Measurements from ENCODE around the gene LCP2. TPM values are rescaled to one million over a fixed set of nuclear protein-coding genes. Genes with fewer than 3 reads are reported as not detected.

Gene LCP2
- total RNA-seq, 1 experiment from 2014 or later, result 0.61 TPM

DNA sequence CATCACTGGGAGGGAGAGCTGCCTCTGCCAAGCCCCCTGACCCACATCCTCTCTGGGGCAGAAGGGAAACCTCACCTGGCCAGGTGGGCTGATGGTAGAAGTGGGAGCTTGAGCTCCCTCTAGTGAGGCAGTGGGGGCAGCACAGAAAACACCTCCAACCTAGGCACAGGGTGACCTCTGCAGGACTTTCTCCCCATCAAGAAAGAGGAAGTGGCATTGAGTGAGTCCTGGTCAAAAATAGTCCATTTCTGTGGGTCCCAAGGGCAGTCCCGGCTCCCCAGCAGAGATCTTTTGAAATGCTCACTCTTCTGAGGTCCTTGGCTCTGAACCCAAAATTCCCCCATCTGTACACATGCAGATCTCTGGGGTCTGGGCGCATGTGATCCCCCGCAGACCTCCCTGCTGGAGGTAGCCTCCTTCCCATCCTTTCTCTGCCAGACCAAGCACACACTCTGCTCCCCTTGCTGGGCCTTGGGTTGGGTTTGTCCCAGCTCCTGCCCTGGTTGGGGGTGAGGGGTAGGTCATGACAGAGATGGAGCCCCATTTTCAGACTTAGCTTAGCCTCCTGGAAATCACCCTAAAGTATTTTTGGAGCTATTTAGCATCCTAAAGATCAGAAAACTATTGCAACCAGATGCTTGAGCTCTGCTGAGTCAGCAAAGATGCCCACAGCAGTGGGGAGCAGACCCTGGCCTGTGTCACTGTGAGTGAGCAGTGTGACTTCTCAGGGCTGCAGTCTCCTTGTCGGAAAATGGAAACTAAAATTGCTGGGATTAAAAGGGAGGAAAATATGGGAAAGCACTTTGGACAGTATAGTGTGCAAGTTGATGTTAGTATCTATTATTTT is 41.6 kb upstream of the LCP2 start:
- peak; percentile 13 for DNase-seq (ENCODE audit: low read depth, low spot score)
- Histone ChIP-seq H3K9ac (ENCODE audit: low read length) (no peak overlapping the region), H3K9me3 (ENCODE audit: control insufficient read depth in 1 of 2, insufficient read depth in 1 of 2, low read depth in 1 of 2, low read length in 2 of 2) (no peaks in the 10 kb centered on the region), H3K9me2 (ENCODE audit: insufficient read depth) (no peaks in the 10 kb centered on the region), H3K79me2 (ENCODE audit: insufficient read depth, low read length) (no peaks in the 10 kb centered on the region), H3K4me2 (ENCODE audit: low read length) (no peak overlapping the region), H3K36me3 (ENCODE audit: control insufficient read depth in 1 of 2, insufficient read depth in 2 of 2, low read length in 2 of 2) (no peaks in the 10 kb centered on the region), H4K20me1 (ENCODE audit: insufficient read depth) (no peaks in the 10 kb centered on the region), H3K27me3 (ENCODE audit: insufficient read depth, low read length) (peaks cover 38% of the 10 kb centered on the region), H3K4me3 (replicated peaks in 1 of 2; ENCODE audit: low read depth in 1 of 2, low read length in 2 of 2) (no peak overlapping the region), H3K4me1 (ENCODE audit: control insufficient read depth in 1 of 2, insufficient read depth in 2 of 2, low read length in 2 of 2) (no peaks in the 10 kb centered on the region), H2AFZ (ENCODE audit: low read depth, low read length, poor library complexity, severe bottlenecking) (no peak overlapping the region), H3K27ac (ENCODE audit: low read depth, low read length) (no peak overlapping the region)
- ChIA-PET POLR2A (no interaction called here), RAD21 (ENCODE audit: low non-redundant PET in 1 of 2, low total read pairs in 2 of 2, uncharacterized antibody in 2 of 2, unreplicated experiment in 2 of 2) (interaction anchor here (0.6 to 0.8 kb wide), 2 partner anchors 72 to 73 kb away, joined by 3 read pairs; no protein-coding TSS in a partner anchor), CTCF (interaction anchor here (0.7 to 2.4 kb wide), 10 partner anchors 9 to 155 kb away, joined by 3 to 30 read pairs (median 4); no protein-coding TSS in a partner anchor)
- TF ChIP-seq SP1 (IDR thresholded peaks at IDR 0.05; ENCODE audit: low read depth) (no peak), RAD21 (IDR thresholded peaks at IDR 0.05; ENCODE audit: low read depth) (peak; percentile 88), SRF (IDR thresholded peaks at IDR 0.05; ENCODE audit: low read depth) (no peak), YY1 (IDR thresholded peaks at IDR 0.05; ENCODE audit: extremely low read depth, insufficient replicate concordance, low read depth, low read length) (no peak)
- TF ChIP-seq, protein P1, sequence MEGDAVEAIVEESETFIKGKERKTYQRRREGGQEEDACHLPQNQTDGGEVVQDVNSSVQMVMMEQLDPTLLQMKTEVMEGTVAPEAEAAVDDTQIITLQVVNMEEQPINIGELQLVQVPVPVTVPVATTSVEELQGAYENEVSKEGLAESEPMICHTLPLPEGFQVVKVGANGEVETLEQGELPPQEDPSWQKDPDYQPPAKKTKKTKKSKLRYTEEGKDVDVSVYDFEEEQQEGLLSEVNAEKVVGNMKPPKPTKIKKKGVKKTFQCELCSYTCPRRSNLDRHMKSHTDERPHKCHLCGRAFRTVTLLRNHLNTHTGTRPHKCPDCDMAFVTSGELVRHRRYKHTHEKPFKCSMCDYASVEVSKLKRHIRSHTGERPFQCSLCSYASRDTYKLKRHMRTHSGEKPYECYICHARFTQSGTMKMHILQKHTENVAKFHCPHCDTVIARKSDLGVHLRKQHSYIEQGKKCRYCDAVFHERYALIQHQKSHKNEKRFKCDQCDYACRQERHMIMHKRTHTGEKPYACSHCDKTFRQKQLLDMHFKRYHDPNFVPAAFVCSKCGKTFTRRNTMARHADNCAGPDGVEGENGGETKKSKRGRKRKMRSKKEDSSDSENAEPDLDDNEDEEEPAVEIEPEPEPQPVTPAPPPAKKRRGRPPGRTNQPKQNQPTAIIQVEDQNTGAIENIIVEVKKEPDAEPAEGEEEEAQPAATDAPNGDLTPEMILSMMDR (IDR thresholded peaks at IDR 0.05 in 2 of 3, conservative IDR thresholded peaks at IDR 0.05 in 1 of 3; ENCODE audit: borderline replicate concordance in 1 of 3, insufficient read depth in 1 of 3, low read depth in 2 of 3, low read length in 2 of 3), result peak; percentile 79 to 99 (median 81)
- BruUV-seq (replicated peaks), result no TSS peak
- intact Hi-C loops (cut with micrococcal nuclease), result loop anchor here (1.0 kb wide), 3 partner anchors 71 to 239 kb away; no protein-coding TSS in a partner anchor
- peak; percentile 95 for ATAC-seq
